H1 (cell line): Measurements from ENCODE around the gene SCMH1. TPM values are rescaled to one million over a fixed set of nuclear protein-coding genes. Genes with fewer than 3 reads are reported as not detected.

Source experiments
- CTCF ChIA-PET: fragments of 300-600 bp; sonication (Branson Sonifier 250); formaldehyde crosslinking; loops from one replicate; lab custom pipeline; 2021; ENCODE audit not compliant: partially characterized antibody; lab: Charles Lee
- POLR2A ChIA-PET: fragments of 300-600 bp; sonication (Branson Sonifier 250); formaldehyde crosslinking; loops from one replicate; lab custom pipeline; 2021; ENCODE audit warnings: inconsistent platforms; ENCODE audit not compliant: partially characterized antibody; lab: Charles Lee
- DNase-seq, 2 experiments: peaks; one replicate each; pipeline versions ENCODE4 v3.0.0 to v3.0.0-alpha.2; 2010 to 2022; ENCODE audit warnings: low spot score in 2 of 2, low read depth in 1 of 2, mixed read lengths in 1 of 2
- FAIRE-seq: peaks from 2 replicates; lab custom pipeline; 2011; peaks lifted over from hg19 to GRCh38; lab: Jason Lieb, UNC
- H2AFZ ChIP-seq: 2 replicates; pipeline ENCODE4 v1.8.1; 2012; ENCODE audit warnings: low read length, inconsistent platforms
- H2AK5ac ChIP-seq: 2 replicates; pipeline ENCODE4 v1.6.1; 2013; ENCODE audit warnings: low read depth, low read length
- H2BK120ac ChIP-seq: replicated peaks from 2 replicates; pipeline ENCODE3; 2013; ENCODE audit warnings: low read depth, low read length, inconsistent platforms
- H2BK12ac ChIP-seq: 2 replicates; pipeline ENCODE4 v1.6.1; 2013; ENCODE audit warnings: low read depth, low read length
- H2BK15ac ChIP-seq: 2 replicates; pipeline ENCODE4 v1.6.1; 2013; ENCODE audit warnings: low read length
- H2BK20ac ChIP-seq: 2 replicates; pipeline ENCODE4 v1.6.1; 2013; ENCODE audit warnings: low read length
- H2BK5ac ChIP-seq: 2 replicates; pipeline ENCODE4 v1.6.1; 2013; ENCODE audit warnings: low read depth, low read length
- H3K14ac ChIP-seq: 2 replicates; pipeline ENCODE4 v1.6.1; 2013; ENCODE audit warnings: inconsistent platforms; ENCODE audit not compliant: insufficient read length
- H3K18ac ChIP-seq: 2 replicates; pipeline ENCODE4 v1.6.1; 2013; ENCODE audit warnings: low read length; ENCODE audit errors: extremely low read depth
- H3K23ac ChIP-seq: 2 replicates; pipeline ENCODE4 v1.6.1; 2013; ENCODE audit warnings: inconsistent platforms; ENCODE audit not compliant: insufficient read length
- H3K23me2 ChIP-seq: 2 replicates; pipeline ENCODE4 v1.6.1; 2013; ENCODE audit warnings: low read depth, low read length
- H3K27ac ChIP-seq: 2 replicates; pipeline ENCODE4 v1.6.1; 2011; ENCODE audit warnings: low read depth, low read length, inconsistent platforms
- H3K27me3 ChIP-seq, 4 experiments: replicated peaks in 1 of 4; 1 replicate in 1 of 4; 2 replicates in 3 of 4; pipeline versions ENCODE4 v1.6.1 to v1.8.1; 2011 to 2013; ENCODE audit warnings: low read length in 3 of 4, mild to moderate bottlenecking in 3 of 4, inconsistent platforms in 2 of 4, mixed read lengths in 2 of 4, moderate library complexity in 1 of 4; ENCODE audit not compliant: control insufficient read depth in 3 of 4, insufficient read depth in 3 of 4; ENCODE audit errors: extremely low read depth in 1 of 4
- H3K36me3 ChIP-seq, 4 experiments: 2 replicates each; pipeline versions ENCODE4 v1.6.1 to v1.8.1; 2011 to 2013; ENCODE audit warnings: mild to moderate bottlenecking in 4 of 4, low read length in 3 of 4, moderate library complexity in 2 of 4, control low read depth in 1 of 4, inconsistent platforms in 1 of 4; ENCODE audit not compliant: insufficient read depth in 4 of 4, control insufficient read depth in 2 of 4
- H3K4ac ChIP-seq: replicated peaks from 2 replicates; pipeline ENCODE3; 2013; ENCODE audit warnings: low read length, low read depth, mixed read lengths, inconsistent platforms; ENCODE audit not compliant: insufficient read length
- H3K4me1 ChIP-seq, 4 experiments: replicated peaks in 1 of 4; 1 replicate in 1 of 4; 2 replicates in 3 of 4; pipeline versions ENCODE4 v1.6.1 to v1.8.1; 2011 to 2013; ENCODE audit warnings: low read length in 3 of 4, inconsistent platforms in 2 of 4, mixed read lengths in 1 of 4; ENCODE audit not compliant: insufficient read depth in 4 of 4, control insufficient read depth in 3 of 4
- H3K4me2 ChIP-seq, 2 experiments: 2 replicates each; pipeline versions ENCODE4 v1.6.1 to v1.8.1; 2011 to 2013; ENCODE audit warnings: low read depth in 2 of 2, low read length in 2 of 2, control low read depth in 1 of 2, inconsistent platforms in 1 of 2, mild to moderate bottlenecking in 1 of 2; ENCODE audit not compliant: insufficient read depth in 1 of 2
- H3K4me3 ChIP-seq, 4 experiments: fragments of 200-600, 300-600 bp in 1 of 4; sonication (generic), shearing (Covaris generic), sonication (Bioruptor Twin) in 1 of 4; 2 replicates each; pipeline versions ENCODE4 v1.5.1 to v1.8.1; 2011 to 2016; ENCODE audit warnings: low read length in 4 of 4, low read depth in 3 of 4, control low read depth in 2 of 4, inconsistent platforms in 2 of 4, mild to moderate bottlenecking in 2 of 4, mixed read lengths in 1 of 4, moderate library complexity in 1 of 4; ENCODE audit not compliant: insufficient read depth in 2 of 4; ENCODE audit errors: extremely low read depth in 1 of 4
- H3K56ac ChIP-seq: replicated peaks from 2 replicates; pipeline ENCODE3; 2013; ENCODE audit warnings: low read depth, mild to moderate bottlenecking, mixed read lengths, low read length, inconsistent platforms; ENCODE audit not compliant: insufficient read length
- H3K79me1 ChIP-seq: 2 replicates; pipeline ENCODE4 v1.6.1; 2013; ENCODE audit warnings: low read depth, low read length, control low read depth
- H3K79me2 ChIP-seq, 2 experiments: 2 replicates each; pipeline versions ENCODE4 v1.6.1 to v1.8.1; 2012 to 2013; ENCODE audit warnings: low read length in 2 of 2, mild to moderate bottlenecking in 2 of 2, inconsistent platforms in 1 of 2; ENCODE audit not compliant: insufficient read depth in 2 of 2, control insufficient read depth in 1 of 2
- H3K9ac ChIP-seq, 4 experiments: replicated peaks in 1 of 4; 1 replicate in 1 of 4; 2 replicates in 3 of 4; pipeline versions ENCODE4 v1.6.1 to v1.8.1; 2011 to 2013; ENCODE audit warnings: low read depth in 3 of 4, low read length in 3 of 4, control low read depth in 2 of 4, mild to moderate bottlenecking in 2 of 4, moderate library complexity in 2 of 4, inconsistent platforms in 1 of 4; ENCODE audit errors: extremely low read depth in 1 of 4
- H3K9me3 ChIP-seq, 2 experiments: 2 replicates each; pipeline versions ENCODE4 v1.6.1 to v1.8.1; 2012 to 2013; ENCODE audit warnings: mild to moderate bottlenecking in 2 of 2, moderate library complexity in 2 of 2, control low read depth in 1 of 2, inconsistent platforms in 1 of 2, low read depth in 1 of 2, low read length in 1 of 2, mixed read lengths in 1 of 2; ENCODE audit not compliant: insufficient read depth in 2 of 2
- H4K20me1 ChIP-seq, 2 experiments: replicated peaks in 1 of 2; 2 replicates each; pipeline versions ENCODE3 to v1.8.1; 2011 to 2013; ENCODE audit warnings: inconsistent platforms in 2 of 2, low read length in 2 of 2, mild to moderate bottlenecking in 1 of 2; ENCODE audit not compliant: insufficient read depth in 2 of 2, control insufficient read depth in 1 of 2
- H4K5ac ChIP-seq: 2 replicates; pipeline ENCODE4 v1.6.1; 2013; ENCODE audit warnings: low read length, low read depth, mixed read lengths, inconsistent platforms; ENCODE audit not compliant: insufficient read length
- H4K8ac ChIP-seq: 2 replicates; pipeline ENCODE4 v1.8.0; 2013; ENCODE audit warnings: mild to moderate bottlenecking, moderate library complexity, low read length, inconsistent platforms; ENCODE audit not compliant: insufficient read depth; ENCODE audit errors: extremely low read depth
- H4K91ac ChIP-seq: replicated peaks from 2 replicates; pipeline ENCODE3; 2013; ENCODE audit warnings: low read length, mixed read lengths, inconsistent platforms; ENCODE audit not compliant: insufficient read length
- BCL11A ChIP-seq, 2 experiments: IDR thresholded peaks; one replicate each; pipeline ENCODE4 v1.6.1; 2011; ENCODE audit warnings: low read depth in 2 of 2, low read length in 2 of 2, mild to moderate bottlenecking in 2 of 2
- EGR1 ChIP-seq: IDR thresholded peaks from 2 replicates; pipeline ENCODE4 v1.6.1; 2011; ENCODE audit warnings: low read depth, low read length, borderline replicate concordance
- FOSL1 ChIP-seq: IDR thresholded peaks from 2 replicates; pipeline ENCODE4 v1.6.1; 2011; ENCODE audit warnings: mild to moderate bottlenecking, low read depth, low read length, moderate library complexity; ENCODE audit not compliant: insufficient read depth
- GTF2F1 ChIP-seq: IDR thresholded peaks from 2 replicates; pipeline ENCODE4 v1.6.1; 2012; ENCODE audit warnings: low read depth, low read length, improper control_type of control experiment, borderline replicate concordance
- HDAC2 ChIP-seq, 2 experiments: fragments of 300-600 bp in 1 of 2; sonication (generic) in 1 of 2; IDR thresholded peaks; 2 replicates each; pipeline ENCODE4 v1.6.1; 2011 to 2012; ENCODE audit warnings: low read depth in 2 of 2, low read length in 2 of 2, mild to moderate bottlenecking in 2 of 2, moderate library complexity in 2 of 2, borderline replicate concordance in 1 of 2, inconsistent platforms in 1 of 2
- KDM1A ChIP-seq: fragments of 200-600, 300-600 bp; sonication (generic); IDR thresholded peaks from 2 replicates; pipeline ENCODE4 v1.7.1; 2016; ENCODE audit warnings: mild to moderate bottlenecking, low read length, borderline replicate concordance
- POLR2A ChIP-seq, 2 experiments: IDR thresholded peaks; 1 replicate in 1 of 2; 2 replicates in 1 of 2; pipeline ENCODE4 v1.6.1; 2011; ENCODE audit warnings: low read depth in 2 of 2, low read length in 2 of 2, mild to moderate bottlenecking in 2 of 2; ENCODE audit errors: control extremely low read depth in 1 of 2
- RNF2 ChIP-seq: fragments of 200-900, 300-1000 bp; sonication (generic); IDR thresholded peaks from 2 replicates; pipeline ENCODE4 v1.7.1; 2016; ENCODE audit warnings: borderline replicate concordance, low read depth, mild to moderate bottlenecking, antibody characterized with exemption, low read length; ENCODE audit not compliant: poor library complexity, severe bottlenecking; ENCODE audit errors: missing control alignments
- TEAD4 ChIP-seq: IDR thresholded peaks from 2 replicates; pipeline ENCODE4 v1.6.1; 2012; ENCODE audit warnings: low read depth, low read length, inconsistent platforms, mixed read lengths
- WGBS, 2 experiments: shearing (Covaris generic) in 1 of 2; methylation state at CpG; one replicate each; pipeline versions ENCODE4 v1.1.6 to v1.1.7; 2013 to 2015; ENCODE audit warnings: low lambda C conversion rate in 2 of 2, mixed read lengths in 2 of 2, inconsistent platforms in 1 of 2, low coverage in 1 of 2, missing lambda C conversion rate in 1 of 2; ENCODE audit not compliant: insufficient replicate concordance in 2 of 2, insufficient coverage in 1 of 2, insufficient read length in 1 of 2; ENCODE audit errors: extremely low coverage in 1 of 2, missing lambda C conversion rate in 1 of 2; 5-methylcytosine and 5-hydroxymethylcytosine counted together
- polyA plus RNA-seq, 7 experiments: library from polyadenylated mRNA; depleted of rRNA in 3 of 7; stranded (reverse) in 5 of 7; unstranded in 2 of 7; fragments of >200 nt in 5 of 7; fragments of 200-250 nt in 2 of 7; gene quantifications; 1 replicate in 5 of 7; 2 replicates in 1 of 7; 4 replicates in 1 of 7; pipeline versions ENCODE4 v1.2.1 to v1.2.3, GENCODE V29; 2011 to 2013; ENCODE audit warnings: missing spikeins in 2 of 7, mixed read lengths in 2 of 7
- total RNA-seq: library from RNA; stranded (reverse); fragmentation: NEBNext Ultra II Directional; extraction: Animal tissue kit (Norgen Biotek cat#: 25700); gene quantifications from 2 replicates; pipeline ENCODE4 v1.2.1, GENCODE V29; 2021
- TF ChIP-seq, protein P1 (sequence below): IDR thresholded peaks from 2 replicates; pipeline ENCODE4 v1.6.1; 2012; ENCODE audit warnings: inconsistent platforms
- TF ChIP-seq, protein P2 (sequence below): IDR thresholded peaks from 2 replicates; pipeline ENCODE4 v1.6.1; 2011; ENCODE audit warnings: low read length, improper control_type of control experiment

The SCMH1 gene
- total and polyA plus RNA-seq, 2 of the 8 experiments (the other 6 are each of a cell fraction or from before 2014, with no cell fraction given), result 16.6 to 30.7 TPM

DNA sequence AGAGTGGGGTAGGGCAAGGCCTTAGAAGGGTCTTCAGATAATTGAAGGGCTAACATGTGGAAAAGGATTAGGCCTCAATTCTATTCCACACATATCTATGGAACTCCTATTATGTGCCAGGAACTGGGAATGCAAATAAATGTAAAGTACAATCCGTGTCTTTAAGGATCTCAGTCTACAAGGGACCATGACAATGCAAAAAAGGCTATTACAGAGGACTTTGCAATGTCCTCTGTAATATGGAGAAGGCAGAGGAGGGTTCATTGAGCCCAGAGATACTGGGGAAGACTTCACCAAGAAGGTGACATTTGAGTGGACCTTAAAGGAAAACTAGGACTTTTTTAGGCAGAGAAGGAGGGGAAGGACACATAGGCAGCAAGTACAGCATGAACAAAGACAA is 4.5 kb upstream of the SCMH1 start:
- Histone ChIP-seq H3K4ac (no peak overlapping the region), H3K14ac (no peak overlapping the region), H3K9me3 (no peaks in the 10 kb centered on the region), H2AK5ac (no peak overlapping the region), H2BK5ac (no peak overlapping the region), H3K27me3 (peaks cover 0 to 2% (median 0%) of the 10 kb centered on the region in 4 experiments; a peak in 4 of 7 replicates), H3K56ac (no peak overlapping the region), H3K36me3 (no peaks in the 10 kb centered on the region), H3K79me2 (no peaks in the 10 kb centered on the region), H3K4me2 (no peak overlapping the region), H4K91ac (no peak overlapping the region), H3K9ac (no peak overlapping the region), H3K4me3 (no peak overlapping the region), H3K4me1 (peaks cover 0 to 6% (median 4%) of the 10 kb centered on the region in 4 experiments; a peak in 5 of 7 replicates), H4K8ac (no peak overlapping the region), H2BK15ac (0 out of 2 replicates have a peak overlapping the region, but pooled peaks have one; percentile 31), H2AFZ (no peak overlapping the region), H4K5ac (no peak overlapping the region), H3K27ac (no peak overlapping the region), H3K79me1 (no peaks in the 10 kb centered on the region), H2BK20ac (no peak overlapping the region), H4K20me1 (no peaks in the 10 kb centered on the region), H3K23ac (no peak overlapping the region), H2BK12ac (no peak overlapping the region), H3K23me2 (peaks cover 3% of the 10 kb centered on the region; the same call in 1 of the 2 replicates), H2BK120ac (no peak overlapping the region), H3K18ac (no peak overlapping the region)
- ChIA-PET CTCF (no interaction called here), POLR2A (no interaction called here)
- DNase-seq (no peak), FAIRE-seq (no peak)
- 88% methylated on average over 1 of the region's 1 CpG; no CpG with 5 or more reads in 1 of the 2 experiments for WGBS, 2 experiments
- TF ChIP-seq FOSL1 (no peak), POLR2A (IDR thresholded peaks at IDR 0.05; ENCODE audit: control extremely low read depth in 1 of 2, low read depth in 2 of 2, low read length in 2 of 2) (no peak), TEAD4 (no peak), GTF2F1 (no peak), RNF2 (no peak), BCL11A (IDR thresholded peaks at IDR 0.05; ENCODE audit: low read depth in 2 of 2, low read length in 2 of 2) (no peak), EGR1 (no peak), KDM1A (no peak), HDAC2 (IDR thresholded peaks at IDR 0.05; ENCODE audit: borderline replicate concordance in 1 of 2, low read depth in 2 of 2, low read length in 2 of 2) (no peak)
- TF ChIP-seq, protein P1, sequence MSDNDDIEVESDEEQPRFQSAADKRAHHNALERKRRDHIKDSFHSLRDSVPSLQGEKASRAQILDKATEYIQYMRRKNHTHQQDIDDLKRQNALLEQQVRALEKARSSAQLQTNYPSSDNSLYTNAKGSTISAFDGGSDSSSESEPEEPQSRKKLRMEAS, result no peak
- TF ChIP-seq, protein P2, sequence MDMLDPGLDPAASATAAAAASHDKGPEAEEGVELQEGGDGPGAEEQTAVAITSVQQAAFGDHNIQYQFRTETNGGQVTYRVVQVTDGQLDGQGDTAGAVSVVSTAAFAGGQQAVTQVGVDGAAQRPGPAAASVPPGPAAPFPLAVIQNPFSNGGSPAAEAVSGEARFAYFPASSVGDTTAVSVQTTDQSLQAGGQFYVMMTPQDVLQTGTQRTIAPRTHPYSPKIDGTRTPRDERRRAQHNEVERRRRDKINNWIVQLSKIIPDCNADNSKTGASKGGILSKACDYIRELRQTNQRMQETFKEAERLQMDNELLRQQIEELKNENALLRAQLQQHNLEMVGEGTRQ, result no peak
